Hepatocyte (in vitro differentiated cells): ENCODE data around the gene SEMA5B. TPM values are rescaled to one million over a fixed set of nuclear protein-coding genes. Genes with fewer than 3 reads are reported as not detected.
A peak's percentile ranks its signal among the peaks of the same experiment; 100 is the strongest.

ENCODE experiments used
- DNase-seq: peaks from one replicate; pipeline ENCODE4 v3.0.0-alpha.2; 2016; ENCODE audit warnings: low spot score
- H2AFZ ChIP-seq: fragments of 200-600 bp; sonication (generic); 2 replicates; pipeline ENCODE4 v1.6.0; 2016; ENCODE audit warnings: antibody characterized with exemption, mild to moderate bottlenecking
- H3K27ac ChIP-seq: fragments of 200-600 bp; sonication (generic); 2 replicates; pipeline ENCODE4 v1.5.1; 2016; ENCODE audit warnings: mild to moderate bottlenecking
- H3K27me3 ChIP-seq: fragments of 200-600 bp; sonication (generic); 2 replicates; pipeline ENCODE4 v1.6.1; 2016
- H3K36me3 ChIP-seq: fragments of 200-600 bp; sonication (generic); replicated peaks from 2 replicates; pipeline ENCODE4 v1.5.1; 2016; ENCODE audit warnings: low read depth; ENCODE audit not compliant: insufficient read depth
- H3K4me1 ChIP-seq: fragments of 200-600 bp; sonication (generic); 2 replicates; pipeline ENCODE4 v1.5.1; 2016; ENCODE audit warnings: mild to moderate bottlenecking, moderate library complexity; ENCODE audit not compliant: insufficient read depth
- H3K4me2 ChIP-seq: fragments of 200-600 bp; sonication (generic); 2 replicates; pipeline ENCODE4 v1.6.0; 2016
- H3K4me3 ChIP-seq: fragments of 200-600 bp; sonication (generic); 2 replicates; pipeline ENCODE4 v1.5.1; 2016; ENCODE audit warnings: mild to moderate bottlenecking
- H3K79me2 ChIP-seq: fragments of 200-600 bp; sonication (generic); 2 replicates; pipeline ENCODE4 v1.6.0; 2017; ENCODE audit warnings: mild to moderate bottlenecking
- H3K9me2 ChIP-seq: fragments of 200-600 bp; sonication (generic); replicated peaks from 2 replicates; pipeline ENCODE4 v1.6.0; 2017; ENCODE audit warnings: mild to moderate bottlenecking; ENCODE audit not compliant: insufficient read depth
- H3K9me3 ChIP-seq: fragments of 200-600 bp; sonication (generic); 2 replicates; pipeline ENCODE4 v1.5.1; 2016; ENCODE audit warnings: low read depth, mild to moderate bottlenecking
- H4K20me1 ChIP-seq: fragments of 200-600 bp; sonication (generic); 2 replicates; pipeline ENCODE4 v1.6.0; 2016; ENCODE audit warnings: mild to moderate bottlenecking; ENCODE audit not compliant: insufficient read depth, poor library complexity, severe bottlenecking
- CTCF ChIP-seq: fragments of 200-600 bp; sonication (generic); IDR thresholded peaks from 2 replicates; pipeline ENCODE4 v1.5.1; 2016; ENCODE audit warnings: antibody characterized with exemption, mild to moderate bottlenecking; ENCODE audit not compliant: poor library complexity
- EZH2 ChIP-seq: fragments of 200-600 bp; sonication (generic); IDR thresholded peaks from 2 replicates; pipeline ENCODE4 v1.6.1; 2016; ENCODE audit warnings: antibody characterized with exemption, mild to moderate bottlenecking, borderline replicate concordance
- EZH2phosphoT487 ChIP-seq: fragments of 200-600 bp; sonication (generic); IDR thresholded peaks from one replicate; pipeline ENCODE4 v1.6.1; 2018; ENCODE audit warnings: antibody characterized with exemption, mild to moderate bottlenecking, low read depth, moderate library complexity; ENCODE audit not compliant: unreplicated experiment, severe bottlenecking
- WGBS: methylation state at CpG from one replicate; pipeline ENCODE4 v1.1.6; 2016; ENCODE audit warnings: low lambda C conversion rate; ENCODE audit errors: missing lambda C conversion rate; 5-methylcytosine and 5-hydroxymethylcytosine counted together
- polyA plus RNA-seq: library from polyadenylated mRNA; unstranded; fragments of >200 nt; fragmentation: Nextera tagmentation; extraction: Ambion mirVana; gene quantifications from 2 replicates; pipeline ENCODE4 v1.2.1, GENCODE V29; 2016
- total RNA-seq: library from RNA; depleted of rRNA; stranded (reverse); fragments of >200 nt; gene quantifications from 2 replicates; pipeline ENCODE4 v1.2.3, GENCODE V29; 2014

Gene SEMA5B
- total and polyA plus RNA-seq, 2 experiments from 2014 or later, result 1.4 to 4.2 TPM

DNA sequence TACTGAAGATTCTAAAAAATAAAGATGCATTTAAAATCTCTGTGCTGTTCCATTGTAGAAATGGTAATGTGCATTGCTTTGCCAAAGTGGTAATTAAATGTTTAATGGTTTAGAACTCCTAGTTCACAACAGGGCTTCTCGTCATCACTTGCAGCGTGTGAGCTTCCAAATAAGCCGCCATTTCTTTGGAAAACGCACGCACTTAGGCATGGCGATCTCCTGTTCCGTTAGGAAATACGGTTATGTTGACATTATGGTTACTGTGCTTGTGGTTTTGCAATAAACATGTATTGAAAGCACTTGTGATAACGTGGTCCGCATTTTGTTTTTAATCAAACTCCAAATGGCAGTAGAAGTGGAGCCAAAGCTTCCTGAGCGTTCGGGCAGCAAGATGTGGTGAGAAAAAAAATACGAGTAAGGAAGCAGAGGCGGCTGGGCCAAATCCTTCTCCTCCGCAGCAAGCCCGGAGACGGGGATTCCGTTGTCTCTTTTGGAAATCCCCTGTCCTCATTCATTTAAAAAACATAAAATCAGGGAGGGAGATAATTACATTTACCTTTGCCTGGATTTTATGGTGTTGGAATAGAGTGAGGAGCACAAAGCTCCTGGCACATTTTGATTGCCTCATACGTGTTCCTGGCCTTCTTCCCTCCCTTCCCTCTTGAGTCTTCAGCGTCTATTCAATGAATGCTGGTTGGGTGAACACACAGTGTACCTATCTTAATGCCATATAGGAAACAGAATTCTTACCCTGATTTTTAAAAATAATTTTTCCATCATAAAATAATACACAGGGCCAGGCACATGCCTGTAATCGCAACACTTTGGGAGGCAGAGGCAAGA is 135.2 kb downstream of the SEMA5B start:
- Histone ChIP-seq H2AFZ (no peak overlapping the region), H3K4me3 (no peak overlapping the region), H4K20me1 (no peaks in the 10 kb centered on the region), H3K27me3 (no peaks in the 10 kb centered on the region), H3K9me3 (no peaks in the 10 kb centered on the region), H3K27ac (no peak overlapping the region), H3K79me2 (no peaks in the 10 kb centered on the region), H3K4me1 (peaks cover 4% of the 10 kb centered on the region), H3K9me2 (no peaks in the 10 kb centered on the region), H3K36me3 (no peaks in the 10 kb centered on the region), H3K4me2 (no peak overlapping the region)
- DNase-seq, result no peak
- WGBS, result 91% methylated on average over 21 of the region's 21 CpGs
- no peak for TF ChIP-seq EZH2phosphoT487
- no peak for TF ChIP-seq EZH2

- 86% methylated on average over 4 of the region's 4 CpGs for WGBS
- no peak overlapping the region for H3K4me2 ChIP-seq
- TF ChIP-seq EZH2phosphoT487, result no peak
- TF ChIP-seq EZH2, result no peak
- TF ChIP-seq CTCF, result no peak
Observed at GRCh38 chr3:122890720-122891220, 136.8 kb downstream of the SEMA5B start.

DNA sequence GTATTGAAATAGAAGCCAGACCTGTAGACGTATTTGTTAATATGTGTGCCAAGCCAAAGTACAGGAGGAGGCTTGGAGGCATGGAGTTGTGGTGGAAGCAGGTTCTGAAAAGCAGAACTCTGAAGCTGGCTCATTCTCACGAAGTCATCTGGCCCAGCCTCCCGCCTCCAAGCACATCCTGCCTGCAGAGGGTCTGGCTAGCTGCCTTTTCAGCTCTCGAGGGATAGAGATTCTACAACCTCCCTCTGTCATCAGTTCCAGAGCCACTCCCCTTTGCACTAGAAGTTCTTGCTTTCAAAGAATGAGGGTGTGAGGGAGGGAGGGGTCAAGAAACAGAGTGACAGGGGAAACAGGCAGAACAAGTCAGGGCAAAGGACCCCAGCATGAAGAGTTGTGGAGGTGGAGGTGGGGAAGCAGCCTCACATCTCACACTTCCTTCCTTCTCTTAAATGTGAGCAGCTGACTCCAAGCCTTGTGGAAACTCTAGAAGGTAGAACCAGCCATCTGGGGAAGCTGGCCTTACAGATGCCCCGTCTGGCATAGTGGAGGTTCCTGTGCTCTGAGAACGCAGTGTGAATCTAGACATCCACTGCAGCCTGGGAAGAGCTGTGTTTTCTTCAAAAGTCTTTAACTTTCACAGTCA is 137.4 kb downstream of the SEMA5B start:
- Histone ChIP-seq H4K20me1 (no peaks in the 10 kb centered on the region), H3K4me1 (peaks cover 4% of the 10 kb centered on the region), H3K9me3 (no peaks in the 10 kb centered on the region), H2AFZ (no peak overlapping the region), H3K9me2 (no peaks in the 10 kb centered on the region), H3K79me2 (no peaks in the 10 kb centered on the region), H3K27me3 (no peaks in the 10 kb centered on the region), H3K4me2 (no peak overlapping the region), H3K4me3 (no peak overlapping the region), H3K27ac (peak overlapping the region; percentile 25), H3K36me3 (no peaks in the 10 kb centered on the region)
- WGBS, result 48% methylated on average over 6 of the region's 6 CpGs
- peak; percentile 62 for DNase-seq
- TF ChIP-seq EZH2phosphoT487 (no peak), EZH2 (no peak), CTCF (no peak)

More at GRCh38 chr3:122890720-122891220, 136.8 kb downstream of the SEMA5B start:
- Histone ChIP-seq H3K4me3 (no peak overlapping the region), H3K4me1 (peaks cover 4% of the 10 kb centered on the region), H4K20me1 (no peaks in the 10 kb centered on the region), H2AFZ (no peak overlapping the region), H3K27ac (peak overlapping the region; percentile 25), H3K9me3 (no peaks in the 10 kb centered on the region), H3K27me3 (no peaks in the 10 kb centered on the region), H3K79me2 (no peaks in the 10 kb centered on the region), H3K36me3 (no peaks in the 10 kb centered on the region), H3K9me2 (no peaks in the 10 kb centered on the region)
- DNase-seq, result no peak

DNA sequence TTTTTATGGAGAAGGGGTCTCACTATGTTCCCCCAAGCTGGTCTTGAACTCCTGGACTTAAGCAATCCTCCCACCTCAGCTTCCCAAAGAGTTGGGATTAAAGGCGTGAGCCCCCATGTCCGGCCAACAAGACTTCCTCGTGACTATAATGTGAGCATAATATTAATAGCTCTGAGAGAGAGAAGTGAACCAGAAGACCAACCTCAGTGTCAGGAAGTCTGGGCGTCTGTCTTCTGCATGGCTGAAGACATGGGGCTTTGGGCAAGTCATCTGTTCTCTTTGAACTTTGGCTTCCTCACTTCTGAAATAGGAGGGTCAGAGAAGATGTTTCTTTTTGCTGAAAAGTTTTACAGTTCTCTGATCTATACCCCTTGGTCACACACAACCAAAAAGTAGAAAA is 140.6 kb downstream of the SEMA5B start:
- TF ChIP-seq EZH2, result no peak
- no peak for TF ChIP-seq CTCF
- TF ChIP-seq EZH2phosphoT487, result no peak
- DNase-seq, result no peak
- Histone ChIP-seq H3K79me2 (no peaks in the 10 kb centered on the region), H2AFZ (no peak overlapping the region), H3K4me2 (no peak overlapping the region), H3K9me2 (no peaks in the 10 kb centered on the region), H3K36me3 (no peaks in the 10 kb centered on the region), H3K4me3 (no peak overlapping the region), H3K9me3 (no peaks in the 10 kb centered on the region), H3K4me1 (no peaks in the 10 kb centered on the region), H3K27me3 (no peaks in the 10 kb centered on the region), H3K27ac (no peak overlapping the region), H4K20me1 (no peaks in the 10 kb centered on the region)
- WGBS, result 95% methylated on average over 4 of the region's 4 CpGs
